Myocyte (in vitro differentiated cells): Measurements from ENCODE around the gene PIGW. TPM values are rescaled to one million over a fixed set of nuclear protein-coding genes. Genes with fewer than 3 reads are reported as not detected.
"Not testable (repeated sequence)": the region's sequence is repeated elsewhere in the genome, so short reads cannot be mapped to it uniquely, and the experiment has no call there.

Experiments used
- DNase-seq: peaks from one replicate; pipeline ENCODE4 v3.0.0-alpha.2; 2012; ENCODE audit warnings: low read depth
- total RNA-seq: library from RNA; depleted of rRNA; stranded (reverse); fragments of >200 nt; gene quantifications from 2 replicates; pipeline ENCODE4 v1.2.3, GENCODE V29; 2014

The PIGW gene
- total RNA-seq, 1 donor from 2014 or later, result 7.2 TPM

GRCh38 chr17:36508439-36508838 lies 26.3 kb upstream of the PIGW start:
- DNase-seq, result not testable (repeated sequence)

DNA sequence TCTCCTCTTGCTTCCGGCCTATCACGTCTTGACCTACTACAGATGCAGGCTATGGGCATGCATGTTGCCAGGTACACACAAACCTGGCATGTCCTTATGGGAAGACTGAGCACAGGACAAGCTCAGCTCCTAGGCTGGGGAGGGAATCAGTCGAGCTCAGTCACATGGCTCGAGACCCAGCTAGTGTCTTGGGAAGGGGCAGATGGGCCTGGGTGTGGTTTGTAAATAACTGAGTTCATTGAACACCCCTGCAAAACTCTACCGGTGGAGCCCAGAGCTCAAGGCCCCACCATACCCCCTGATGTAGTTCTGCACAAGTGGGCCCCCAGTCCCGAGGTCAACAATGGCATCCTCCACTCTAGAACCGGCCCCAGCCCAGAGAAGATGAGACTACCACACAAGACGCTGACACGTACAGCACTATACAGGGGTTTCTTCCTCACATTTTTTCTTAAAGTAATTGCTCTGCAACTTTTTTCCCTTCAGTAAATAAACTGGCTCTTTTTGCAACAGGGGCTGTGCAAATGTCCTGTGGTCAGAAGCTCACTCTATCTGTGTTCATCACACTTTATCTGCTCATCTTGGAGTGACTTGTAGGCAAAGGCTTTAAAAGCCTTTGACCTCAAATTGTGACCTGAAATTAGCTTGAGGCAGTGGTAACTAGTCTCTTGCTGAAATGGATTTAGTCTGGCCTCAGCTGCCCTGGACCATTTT lies 25.4 kb upstream of the PIGW start:
- no peak for DNase-seq

- no peak for DNase-seq
Measured at GRCh38 chr17:36510636-36511035, 24.2 kb upstream of the PIGW start.

- no peak for DNase-seq
Measured at GRCh38 chr17:36511216-36511615, 23.6 kb upstream of the PIGW start.

DNA sequence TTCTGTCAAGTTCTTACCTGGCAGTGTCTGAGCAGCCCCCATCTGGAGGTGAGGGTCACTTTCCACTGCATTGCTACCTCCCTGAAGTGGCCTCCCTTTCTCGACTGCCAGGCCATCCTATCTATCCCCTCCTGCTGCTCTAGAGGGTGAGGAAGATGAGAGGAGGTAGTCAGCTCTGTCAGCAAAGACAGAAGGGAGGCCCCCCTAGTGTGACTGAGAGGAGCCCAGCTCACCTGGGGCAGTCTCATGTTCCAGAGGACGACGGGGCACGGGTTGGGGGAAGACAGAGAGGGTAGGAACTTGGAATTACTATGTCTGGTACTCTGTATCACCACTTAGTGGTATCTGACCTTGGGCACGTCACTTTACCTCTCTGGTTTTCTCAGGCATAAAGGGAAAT lies 22.1 kb upstream of the PIGW start:
- DNase-seq, result no peak

DNA sequence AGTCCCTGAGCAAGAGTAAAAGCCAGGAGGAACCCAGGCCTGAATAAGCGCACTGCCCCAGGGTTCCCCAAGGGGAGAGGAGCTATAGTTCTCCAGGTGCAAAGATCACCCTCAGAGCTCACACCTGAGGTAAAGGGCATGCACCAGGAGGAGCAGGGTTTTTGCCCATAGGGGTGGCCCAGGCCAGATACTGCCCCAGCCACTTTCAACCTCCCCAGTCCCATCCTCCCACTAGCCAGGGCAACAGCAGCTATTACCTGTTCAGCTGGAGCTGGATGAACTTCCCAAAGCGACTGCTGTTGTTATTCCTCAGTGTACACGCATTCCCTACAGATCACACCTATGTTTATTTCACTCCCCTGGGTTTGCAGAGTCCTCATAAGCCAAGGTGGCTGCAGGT lies 19.9 kb upstream of the PIGW start:
- no peak for DNase-seq

- DNase-seq, result no peak
Measured at GRCh38 chr17:36515837-36516236, 18.9 kb upstream of the PIGW start.

DNA sequence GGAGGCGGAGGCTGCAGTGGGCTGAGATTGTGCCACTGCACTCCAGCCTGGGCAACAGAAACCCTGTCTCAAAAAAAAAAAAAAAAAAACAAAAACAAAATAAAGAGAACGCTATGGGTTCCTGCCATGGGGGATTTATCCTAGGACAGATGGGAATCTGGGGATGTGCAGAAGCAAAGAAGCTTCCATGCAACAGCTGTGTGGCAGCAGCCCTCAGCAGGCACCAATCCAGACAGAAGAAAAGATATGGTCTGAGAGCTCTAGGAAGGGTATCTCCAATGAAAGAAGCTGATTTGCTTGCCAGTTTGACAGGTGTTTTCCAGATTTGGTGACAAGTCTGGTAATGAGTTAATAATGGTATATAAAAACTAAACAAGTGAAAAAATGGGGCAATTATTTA lies 11.7 kb upstream of the PIGW start:
- peak; percentile 18 for DNase-seq

- DNase-seq, result no peak
Measured at GRCh38 chr17:36524428-36524876, 10.3 kb upstream of the PIGW start.

GRCh38 chr17:36525113-36525512 lies 9.7 kb upstream of the PIGW start:
- no peak for DNase-seq

DNA sequence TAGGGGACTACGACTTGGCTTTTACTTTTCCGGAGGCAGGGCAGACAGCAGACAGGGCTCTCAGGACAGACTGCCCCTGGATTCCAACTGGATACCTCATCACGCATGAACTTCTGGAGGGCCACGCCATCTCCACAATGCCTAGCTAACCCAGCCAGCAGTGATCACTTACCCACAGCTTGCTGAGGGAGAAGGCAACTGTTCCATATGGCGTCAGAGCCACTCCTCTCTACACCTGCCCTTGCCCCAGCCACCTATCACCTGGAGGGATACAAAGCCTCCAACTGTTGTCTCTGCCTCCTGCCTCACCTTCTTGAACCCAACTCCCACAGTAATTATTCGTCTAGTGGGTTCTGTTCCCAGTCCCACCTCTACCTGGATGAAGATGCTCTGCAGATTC lies 8.9 kb upstream of the PIGW start:
- no peak for DNase-seq

GRCh38 chr17:36527621-36528250 lies 7.1 kb upstream of the PIGW start:
- no peak for DNase-seq

GRCh38 chr17:36529121-36529520 lies 5.7 kb upstream of the PIGW start:
- DNase-seq, result peak; percentile 26

GRCh38 chr17:36532435-36532975 lies 2.3 kb upstream of the PIGW start:
- no peak for DNase-seq

DNA sequence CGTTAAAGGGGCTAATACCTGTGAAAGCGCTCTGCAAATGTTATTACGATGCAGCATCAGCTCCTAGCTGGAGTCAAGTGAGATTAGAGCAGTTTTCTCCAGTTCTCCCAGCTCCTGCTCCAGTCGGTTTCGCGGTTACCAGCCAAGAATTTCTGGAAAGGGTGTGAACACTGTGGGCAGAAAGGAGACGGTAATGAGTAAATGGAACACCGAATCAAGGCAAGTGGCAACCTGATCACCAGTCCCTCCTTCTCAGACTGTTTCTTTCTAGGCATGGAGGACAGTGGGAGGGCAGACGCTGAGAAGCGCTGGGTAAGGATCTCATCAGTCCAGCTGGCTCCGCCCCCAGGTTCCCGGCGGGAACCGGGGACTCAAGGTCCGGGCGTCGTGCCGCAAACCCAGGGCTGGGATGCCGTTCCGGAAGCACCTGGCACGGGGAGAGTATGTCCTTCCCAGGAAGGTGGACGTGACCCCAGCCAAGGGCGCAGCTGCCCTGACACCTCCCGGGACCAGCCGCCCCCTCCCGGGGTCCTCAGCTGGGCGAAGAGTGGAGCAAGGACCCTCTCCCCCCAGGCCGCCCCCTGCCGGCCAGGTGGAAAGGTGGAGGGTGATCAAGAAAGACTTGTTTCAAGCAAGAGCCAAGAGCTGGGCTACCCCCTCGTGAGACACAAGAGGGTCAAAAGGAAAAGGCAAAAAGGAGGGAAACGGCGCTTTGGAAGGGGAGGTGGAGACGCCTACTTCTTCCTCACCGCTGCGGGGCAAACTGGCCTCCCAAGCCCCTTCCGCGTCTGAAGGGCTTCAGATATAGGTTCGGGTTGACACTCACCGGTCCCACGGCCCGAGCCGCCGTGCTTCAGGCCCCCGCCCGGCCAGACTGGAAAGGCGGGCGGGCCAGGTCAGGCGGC lies 600 bp upstream of the PIGW start:
- DNase-seq, result peak; percentile 60

DNA sequence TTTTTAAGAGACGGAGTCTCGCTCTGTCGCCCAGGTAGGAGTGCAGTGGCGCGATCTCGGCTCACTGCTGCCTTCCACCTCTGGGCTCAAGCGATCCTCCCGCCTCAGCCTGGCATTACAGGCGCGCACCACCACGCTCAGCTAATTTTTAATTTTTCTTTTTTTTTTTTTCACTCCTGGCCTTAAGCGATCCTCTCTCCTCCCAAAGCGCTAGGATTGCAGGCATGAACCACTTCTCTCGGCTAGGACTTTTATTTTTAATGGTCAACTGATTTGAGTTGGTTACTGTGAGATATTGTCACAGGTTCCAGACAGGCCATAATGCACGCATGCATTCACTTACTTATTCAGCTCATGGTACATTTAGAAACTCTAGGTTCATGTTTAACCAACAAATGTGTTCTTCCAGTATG lies 888 bp downstream of the PIGW start:
- no peak for DNase-seq

- no peak for DNase-seq
Measured at GRCh38 chr17:36540696-36541095, 5.9 kb downstream of the PIGW start.

DNA sequence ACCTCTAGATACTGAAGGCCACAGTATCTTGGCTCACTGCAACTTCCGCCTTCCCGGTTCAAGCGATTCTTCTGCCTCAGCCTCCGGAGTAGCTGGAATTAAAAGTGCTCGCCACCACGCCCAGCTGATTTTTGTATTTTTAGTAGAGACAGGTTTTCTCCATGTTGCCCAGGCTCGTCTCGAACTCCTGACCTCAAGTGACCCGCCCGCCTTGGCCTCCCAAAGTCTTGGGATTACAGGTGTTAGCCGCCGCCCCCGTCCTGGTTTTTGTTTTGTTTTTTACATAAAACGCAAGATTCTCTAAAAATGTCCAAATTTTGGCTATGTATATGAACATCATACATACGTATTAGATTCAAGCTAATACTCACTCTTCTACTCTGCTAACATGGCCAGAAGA lies 8.0 kb downstream of the PIGW start:
- no peak for DNase-seq

GRCh38 chr17:36544044-36544306 lies 9.2 kb downstream of the PIGW start:
- peak; percentile 68 for DNase-seq

DNA sequence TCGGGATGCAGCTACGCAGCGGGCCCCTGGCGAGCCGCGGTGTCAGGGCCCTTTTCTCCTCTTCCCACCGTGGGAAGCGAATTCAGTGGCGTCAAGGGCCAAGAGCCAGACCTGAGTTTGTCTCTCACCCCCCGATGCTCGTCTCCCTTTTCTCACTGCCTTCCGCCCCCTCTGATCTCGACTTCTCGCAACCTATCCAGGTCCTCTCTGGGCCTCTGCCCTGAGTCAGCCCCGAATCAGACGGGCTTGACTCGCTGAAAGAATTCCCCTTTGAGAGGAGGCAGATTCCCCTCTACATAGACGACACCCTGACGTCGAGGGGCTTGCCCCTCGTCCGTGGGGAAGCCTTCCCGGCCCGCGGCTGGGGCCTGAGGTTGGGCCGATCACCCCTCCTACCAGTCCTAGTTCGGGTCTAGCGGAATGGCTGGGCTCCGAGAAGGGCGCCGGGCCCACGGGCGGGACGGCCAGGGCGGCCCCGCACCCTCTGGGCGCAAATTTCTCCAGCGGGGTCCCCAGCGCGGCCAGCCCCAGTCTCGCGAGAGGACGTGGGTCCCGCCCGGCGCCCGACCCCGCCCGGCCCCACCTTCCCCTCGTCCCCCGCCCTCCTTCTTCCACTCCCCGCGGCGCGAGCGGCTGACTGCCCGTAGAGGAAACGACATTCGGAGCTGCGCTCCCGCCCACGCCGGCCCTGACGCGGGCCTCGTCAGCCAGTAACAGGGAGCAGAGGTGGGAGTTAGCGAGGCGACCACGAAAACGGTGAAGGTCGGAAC lies 9.7 kb downstream of the PIGW start, which contains the start of gene GGNBP2:
GGNBP2 (plus strand) TSS at position 613 of the 770 bp plus-strand sequence. CDS start 806 bp downstream, outside the sequence.
- peak; percentile 95 for DNase-seq

DNA sequence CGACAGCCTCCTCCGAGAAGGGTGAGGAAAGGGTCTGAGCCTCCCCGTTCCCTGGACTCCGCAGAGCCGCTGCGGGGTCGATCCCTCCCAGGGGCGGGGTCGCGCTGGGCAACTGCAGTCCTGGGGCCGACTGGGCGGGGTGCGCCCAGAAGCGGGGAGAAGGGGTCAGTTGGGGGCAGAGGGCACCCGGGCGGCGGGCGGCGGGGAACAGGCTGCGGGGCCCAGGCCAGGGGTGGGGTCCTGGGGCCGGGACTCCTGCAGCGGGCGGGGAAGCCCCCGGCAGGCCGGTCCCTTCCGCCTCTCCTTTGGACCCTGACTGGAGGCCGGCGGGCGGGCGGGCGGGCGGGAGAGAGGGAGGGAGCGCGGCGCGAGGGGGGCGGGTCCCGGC lies 10.3 kb downstream of the PIGW start:
- no peak for DNase-seq
